Measurements from ENCODE around the gene VPS52. TPM values are rescaled to one million over a fixed set of nuclear protein-coding genes. Genes with fewer than 3 reads are reported as not detected.

The VPS52 gene
- total RNA-seq, 1 donor from 2014 or later = 67.4 TPM

GRCh38 chr6:33251395-33252012, 20.2 kb downstream of the VPS52 start:
- Mint-ChIP-seq H3K36me3 (ENCODE audit: unreplicated experiment) (peaks cover 20% of the 10 kb centered on the region), H3K4me3 (ENCODE audit: unreplicated experiment) (peak overlapping the region; percentile 51), H3K9me3 (ENCODE audit: unreplicated experiment) (no peaks in the 10 kb centered on the region), H3K27ac (ENCODE audit: unreplicated experiment) (peak overlapping the region; percentile 40), H3K27me3 (ENCODE audit: unreplicated experiment) (no peaks in the 10 kb centered on the region), H3K4me1 (ENCODE audit: unreplicated experiment) (peaks cover 34% of the 10 kb centered on the region)
- no peak for TF ChIP-seq CTCF (IDR thresholded peaks at IDR 0.05)
- no peak for DNase-seq (ENCODE audit: extremely low spot score, unreplicated experiment)

GRCh38 chr6:33250731-33251130, 20.9 kb downstream of the VPS52 start:
- peaks cover 34% of the 10 kb centered on the region for H3K4me1 Mint-ChIP-seq (ENCODE audit: unreplicated experiment)
- H3K9me3 Mint-ChIP-seq (ENCODE audit: unreplicated experiment) = no peaks in the 10 kb centered on the region
- no peak for TF ChIP-seq CTCF (IDR thresholded peaks at IDR 0.05)
- no peak for DNase-seq (ENCODE audit: extremely low spot score, unreplicated experiment)
- H3K36me3 Mint-ChIP-seq (ENCODE audit: unreplicated experiment) = peaks cover 17% of the 10 kb centered on the region
- H3K27me3 Mint-ChIP-seq (ENCODE audit: unreplicated experiment) = no peaks in the 10 kb centered on the region
- H3K27ac Mint-ChIP-seq (ENCODE audit: unreplicated experiment) = peak overlapping the region; percentile 99
- peak overlapping the region; percentile 85 for H3K4me3 Mint-ChIP-seq (ENCODE audit: unreplicated experiment)

GRCh38 chr6:33249732-33250630, 21.7 kb downstream of the VPS52 start:
- H3K36me3 Mint-ChIP-seq (ENCODE audit: unreplicated experiment) = peaks cover 16% of the 10 kb centered on the region
- TF ChIP-seq CTCF (IDR thresholded peaks at IDR 0.05) = no peak
- H3K4me1 Mint-ChIP-seq (ENCODE audit: unreplicated experiment) = peaks cover 34% of the 10 kb centered on the region
- no peak for DNase-seq (ENCODE audit: extremely low spot score, unreplicated experiment)
- peak overlapping the region; percentile 85 for H3K4me3 Mint-ChIP-seq (ENCODE audit: unreplicated experiment)
- no peaks in the 10 kb centered on the region for H3K27me3 Mint-ChIP-seq (ENCODE audit: unreplicated experiment)
- no peaks in the 10 kb centered on the region for H3K9me3 Mint-ChIP-seq (ENCODE audit: unreplicated experiment)
- peak overlapping the region; percentile 99 for H3K27ac Mint-ChIP-seq (ENCODE audit: unreplicated experiment)

GRCh38 chr6:33248932-33249731, 22.5 kb downstream of the VPS52 start:
- H3K36me3 Mint-ChIP-seq (ENCODE audit: unreplicated experiment) = peaks cover 16% of the 10 kb centered on the region
- TF ChIP-seq CTCF (IDR thresholded peaks at IDR 0.05) = peak; percentile 32
- H3K4me1 Mint-ChIP-seq (ENCODE audit: unreplicated experiment) = peaks cover 34% of the 10 kb centered on the region
- DNase-seq (ENCODE audit: extremely low spot score, unreplicated experiment) = peak; percentile 97
- peak overlapping the region; percentile 85 for H3K4me3 Mint-ChIP-seq (ENCODE audit: unreplicated experiment)
- H3K27ac Mint-ChIP-seq (ENCODE audit: unreplicated experiment) = peak overlapping the region; percentile 99
- no peaks in the 10 kb centered on the region for H3K9me3 Mint-ChIP-seq (ENCODE audit: unreplicated experiment)
- no peaks in the 10 kb centered on the region for H3K27me3 Mint-ChIP-seq (ENCODE audit: unreplicated experiment)

Measured in osteocyte (in vitro differentiated cells).